HepG2 (cell line): ENCODE data around the gene DALRD3. TPM values are rescaled to one million over a fixed set of nuclear protein-coding genes. Genes with fewer than 3 reads are reported as not detected.

Experiments
- ARNTL ChIP-seq: sonication (generic); formaldehyde crosslinking; IDR thresholded peaks from 2 replicates; pipeline ENCODE4 v1.4.0; 2020; ENCODE audit warnings: mild to moderate bottlenecking, missing genetic modification reagents
- DMAP1 ChIP-seq: IDR thresholded peaks from 2 replicates; pipeline ENCODE4 v1.6.1; 2016
- DNMT1 ChIP-seq: sonication (generic); formaldehyde crosslinking; IDR thresholded peaks from 2 replicates; pipeline ENCODE4 v1.5.1; 2020; ENCODE audit warnings: mild to moderate bottlenecking, missing genetic modification reagents
- DR1 ChIP-seq: sonication (generic); formaldehyde crosslinking; IDR thresholded peaks from 2 replicates; pipeline ENCODE4 v1.8.0; 2021; ENCODE audit warnings: mild to moderate bottlenecking, missing genetic modification reagents, inconsistent platforms
- HNRNPK ChIP-seq: fragments of 200-400 bp; formaldehyde crosslinking; IDR thresholded peaks from 2 replicates; pipeline ENCODE4 v1.6.1; 2018; ENCODE audit warnings: low read length, low read depth, moderate library complexity, mild to moderate bottlenecking; ENCODE audit not compliant: poor library complexity, severe bottlenecking
- JARID2 ChIP-seq: sonication (generic); formaldehyde crosslinking; IDR thresholded peaks from 2 replicates; pipeline ENCODE4 v1.8.1; 2023; ENCODE audit warnings: missing genetic modification reagents, inconsistent platforms; ENCODE audit not compliant: insufficient replicate concordance
- KAT8 ChIP-seq: IDR thresholded peaks from 2 replicates; pipeline ENCODE4 v1.6.1; 2016; ENCODE audit warnings: missing genetic modification reagents, missing compliant biosample characterization
- NFE2 ChIP-seq: sonication (generic); formaldehyde crosslinking; IDR thresholded peaks from 2 replicates; pipeline ENCODE4 v1.4.0; 2020; ENCODE audit warnings: missing genetic modification reagents
- NFKBIZ ChIP-seq: IDR thresholded peaks from 2 replicates; pipeline ENCODE4 v1.6.1; 2018; ENCODE audit warnings: missing genetic modification reagents, missing compliant biosample characterization
- PAWR ChIP-seq: sonication (generic); formaldehyde crosslinking; IDR thresholded peaks from 2 replicates; pipeline ENCODE4 v1.4.0; 2020; ENCODE audit warnings: missing genetic modification reagents, mild to moderate bottlenecking, borderline replicate concordance
- POLR2AphosphoS2 ChIP-seq: IDR thresholded peaks from 2 replicates; pipeline ENCODE4 v1.6.1; 2011; ENCODE audit warnings: low read depth, low read length, improper control_type of control experiment
- REPIN1 ChIP-seq: sonication (generic); formaldehyde crosslinking; IDR thresholded peaks from 2 replicates; pipeline ENCODE4 v1.8.0; 2022; ENCODE audit warnings: missing genetic modification reagents, low read depth, mild to moderate bottlenecking, borderline replicate concordance
- RFXAP ChIP-seq: sonication (generic); formaldehyde crosslinking; IDR thresholded peaks from 2 replicates; pipeline ENCODE4 v1.4.0; 2020; ENCODE audit warnings: missing genetic modification reagents, borderline replicate concordance
- SOX5 ChIP-seq: IDR thresholded peaks from 2 replicates; pipeline ENCODE4 v1.6.1; 2016; ENCODE audit warnings: borderline replicate concordance
- U2AF1 ChIP-seq: fragments of 200-400 bp; formaldehyde crosslinking; optimal IDR thresholded peaks from 2 replicates; pipeline ENCODE3; 2017; ENCODE audit warnings: mild to moderate bottlenecking, low read depth, low read length
- ZNF234 ChIP-seq: sonication (generic); formaldehyde crosslinking; conservative IDR thresholded peaks from 2 replicates; pipeline ENCODE4 v1.5.1; 2020; ENCODE audit warnings: mild to moderate bottlenecking, missing genetic modification reagents
- ZNF430 ChIP-seq: sonication (generic); formaldehyde crosslinking; IDR thresholded peaks from 2 replicates; pipeline ENCODE4 v1.9.0; 2021; ENCODE audit warnings: mild to moderate bottlenecking, missing genetic modification reagents
- ZNF749 ChIP-seq: sonication (generic); formaldehyde crosslinking; IDR thresholded peaks from 2 replicates; pipeline ENCODE4 v1.8.0; 2022; ENCODE audit warnings: mild to moderate bottlenecking, missing genetic modification reagents, moderate library complexity, borderline replicate concordance
- polyA plus RNA-seq, 8 experiments: library from polyadenylated mRNA; depleted of rRNA in 3 of 8; stranded (reverse) in 7 of 8; unstranded in 1 of 8; fragments of >200 nt; fragmentation: Illumina TruSeq in 4 of 8; extraction: Trizol in 4 of 8; gene quantifications; 2 replicates each; pipeline versions ENCODE4 v1.2.1 to v1.2.3, GENCODE V29; 2011 to 2016; ENCODE audit warnings: low read depth in 4 of 8, missing spikeins in 1 of 8, mixed read lengths in 1 of 8; ENCODE audit not compliant: insufficient read depth in 1 of 8
- total RNA-seq, 5 experiments: library from RNA; depleted of rRNA; stranded (reverse); fragments of >200 nt; fragmentation: Illumina TruSeq; extraction: Trizol; gene quantifications; 2 replicates each; pipeline ENCODE4 v1.2.3, GENCODE V29; 2016; ENCODE audit warnings: low read depth in 1 of 5
- TF ChIP-seq, protein P1 (sequence below), 2 experiments: sonication (generic) in 1 of 2; formaldehyde crosslinking in 1 of 2; IDR thresholded peaks; 2 replicates each; pipeline versions ENCODE4 v1.4.0 to v1.6.1; 2016 to 2020; ENCODE audit warnings: borderline replicate concordance in 1 of 2, low read depth in 1 of 2, mild to moderate bottlenecking in 1 of 2, missing genetic modification reagents in 1 of 2
- TF ChIP-seq, protein P2 (sequence below): sonication (generic); formaldehyde crosslinking; IDR thresholded peaks from 2 replicates; pipeline ENCODE4 v1.5.0; 2020; ENCODE audit warnings: missing genetic modification reagents
- TF ChIP-seq, protein P3 (sequence below), 2 experiments: IDR thresholded peaks; 2 replicates each; pipeline ENCODE4 v1.6.1; 2011 to 2012; ENCODE audit warnings: low read length in 2 of 2, borderline replicate concordance in 1 of 2, low read depth in 1 of 2, mild to moderate bottlenecking in 1 of 2, moderate library complexity in 1 of 2
- TF ChIP-seq, protein P4 (sequence below): sonication (generic); formaldehyde crosslinking; IDR thresholded peaks from 2 replicates; pipeline ENCODE4 v1.5.0; 2020; ENCODE audit warnings: missing genetic modification reagents, mild to moderate bottlenecking, borderline replicate concordance

Gene DALRD3
- total and polyA plus RNA-seq, 2 of the 13 experiments (the other 11 are each of a cell fraction or from before 2014, with no cell fraction given): 19.9 to 36.5 TPM

DNA sequence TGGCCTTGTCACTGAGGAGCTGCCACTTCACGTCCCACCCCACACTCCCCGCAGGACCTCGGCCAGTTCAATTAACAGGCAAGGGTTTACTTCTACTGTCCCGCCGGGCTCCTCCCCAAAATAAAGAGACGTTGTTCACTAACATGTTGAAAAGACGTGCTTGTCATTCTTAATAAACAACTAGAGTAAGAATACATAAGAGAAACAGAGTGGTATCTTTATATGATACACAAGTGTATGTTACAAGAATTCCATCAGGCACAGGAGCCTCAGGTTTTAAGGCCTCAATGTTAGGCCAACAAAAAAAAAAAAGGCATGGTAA, 11.1 kb upstream of the DALRD3 start (continued):
- TF ChIP-seq ZNF234 (no peak), DNMT1 (CRISPR knock-in tag) (no peak), POLR2AphosphoS2 (0 out of 2 replicates have a peak, but pooled peaks have one; percentile 22), JARID2 (CRISPR knock-in tag) (no peak), PAWR (no peak), REPIN1 (CRISPR knock-in tag) (no peak), DR1 (no peak), U2AF1 (no peak), RFXAP (CRISPR knock-in tag) (peak; percentile 1; the same call in 1 of the 2 replicates), HNRNPK (no peak), SOX5 (CRISPR knock-in tag) (peak; percentile 16; the same call in 1 of the 2 replicates), NFE2 (CRISPR knock-in tag) (no peak), ZNF430 (peak; percentile 59; the same call in 1 of the 2 replicates), ZNF749 (CRISPR knock-in tag) (no peak), ARNTL (CRISPR knock-in tag) (no peak), NFKBIZ (CRISPR knock-in tag) (no peak; the same call in 1 of the 2 replicates), KAT8 (CRISPR knock-in tag) (0 out of 2 replicates have a peak, but pooled peaks have one; percentile 8), DMAP1 (CRISPR knock-in tag) (no peak)
- TF ChIP-seq, protein P1, sequence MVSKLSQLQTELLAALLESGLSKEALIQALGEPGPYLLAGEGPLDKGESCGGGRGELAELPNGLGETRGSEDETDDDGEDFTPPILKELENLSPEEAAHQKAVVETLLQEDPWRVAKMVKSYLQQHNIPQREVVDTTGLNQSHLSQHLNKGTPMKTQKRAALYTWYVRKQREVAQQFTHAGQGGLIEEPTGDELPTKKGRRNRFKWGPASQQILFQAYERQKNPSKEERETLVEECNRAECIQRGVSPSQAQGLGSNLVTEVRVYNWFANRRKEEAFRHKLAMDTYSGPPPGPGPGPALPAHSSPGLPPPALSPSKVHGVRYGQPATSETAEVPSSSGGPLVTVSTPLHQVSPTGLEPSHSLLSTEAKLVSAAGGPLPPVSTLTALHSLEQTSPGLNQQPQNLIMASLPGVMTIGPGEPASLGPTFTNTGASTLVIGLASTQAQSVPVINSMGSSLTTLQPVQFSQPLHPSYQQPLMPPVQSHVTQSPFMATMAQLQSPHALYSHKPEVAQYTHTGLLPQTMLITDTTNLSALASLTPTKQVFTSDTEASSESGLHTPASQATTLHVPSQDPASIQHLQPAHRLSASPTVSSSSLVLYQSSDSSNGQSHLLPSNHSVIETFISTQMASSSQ (IDR thresholded peaks at IDR 0.05; ENCODE audit: low read depth): no peak
- TF ChIP-seq, protein P1 (CRISPR knock-in tag; IDR thresholded peaks at IDR 0.05; ENCODE audit: borderline replicate concordance): no peak
- TF ChIP-seq, protein P2, sequence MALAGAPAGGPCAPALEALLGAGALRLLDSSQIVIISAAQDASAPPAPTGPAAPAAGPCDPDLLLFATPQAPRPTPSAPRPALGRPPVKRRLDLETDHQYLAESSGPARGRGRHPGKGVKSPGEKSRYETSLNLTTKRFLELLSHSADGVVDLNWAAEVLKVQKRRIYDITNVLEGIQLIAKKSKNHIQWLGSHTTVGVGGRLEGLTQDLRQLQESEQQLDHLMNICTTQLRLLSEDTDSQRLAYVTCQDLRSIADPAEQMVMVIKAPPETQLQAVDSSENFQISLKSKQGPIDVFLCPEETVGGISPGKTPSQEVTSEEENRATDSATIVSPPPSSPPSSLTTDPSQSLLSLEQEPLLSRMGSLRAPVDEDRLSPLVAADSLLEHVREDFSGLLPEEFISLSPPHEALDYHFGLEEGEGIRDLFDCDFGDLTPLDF (CRISPR knock-in tag): no peak
- TF ChIP-seq, protein P3, sequence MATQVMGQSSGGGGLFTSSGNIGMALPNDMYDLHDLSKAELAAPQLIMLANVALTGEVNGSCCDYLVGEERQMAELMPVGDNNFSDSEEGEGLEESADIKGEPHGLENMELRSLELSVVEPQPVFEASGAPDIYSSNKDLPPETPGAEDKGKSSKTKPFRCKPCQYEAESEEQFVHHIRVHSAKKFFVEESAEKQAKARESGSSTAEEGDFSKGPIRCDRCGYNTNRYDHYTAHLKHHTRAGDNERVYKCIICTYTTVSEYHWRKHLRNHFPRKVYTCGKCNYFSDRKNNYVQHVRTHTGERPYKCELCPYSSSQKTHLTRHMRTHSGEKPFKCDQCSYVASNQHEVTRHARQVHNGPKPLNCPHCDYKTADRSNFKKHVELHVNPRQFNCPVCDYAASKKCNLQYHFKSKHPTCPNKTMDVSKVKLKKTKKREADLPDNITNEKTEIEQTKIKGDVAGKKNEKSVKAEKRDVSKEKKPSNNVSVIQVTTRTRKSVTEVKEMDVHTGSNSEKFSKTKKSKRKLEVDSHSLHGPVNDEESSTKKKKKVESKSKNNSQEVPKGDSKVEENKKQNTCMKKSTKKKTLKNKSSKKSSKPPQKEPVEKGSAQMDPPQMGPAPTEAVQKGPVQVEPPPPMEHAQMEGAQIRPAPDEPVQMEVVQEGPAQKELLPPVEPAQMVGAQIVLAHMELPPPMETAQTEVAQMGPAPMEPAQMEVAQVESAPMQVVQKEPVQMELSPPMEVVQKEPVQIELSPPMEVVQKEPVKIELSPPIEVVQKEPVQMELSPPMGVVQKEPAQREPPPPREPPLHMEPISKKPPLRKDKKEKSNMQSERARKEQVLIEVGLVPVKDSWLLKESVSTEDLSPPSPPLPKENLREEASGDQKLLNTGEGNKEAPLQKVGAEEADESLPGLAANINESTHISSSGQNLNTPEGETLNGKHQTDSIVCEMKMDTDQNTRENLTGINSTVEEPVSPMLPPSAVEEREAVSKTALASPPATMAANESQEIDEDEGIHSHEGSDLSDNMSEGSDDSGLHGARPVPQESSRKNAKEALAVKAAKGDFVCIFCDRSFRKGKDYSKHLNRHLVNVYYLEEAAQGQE (IDR thresholded peaks at IDR 0.05; ENCODE audit: borderline replicate concordance in 1 of 2, low read depth in 1 of 2, low read length in 2 of 2): no peak
- TF ChIP-seq, protein P4, sequence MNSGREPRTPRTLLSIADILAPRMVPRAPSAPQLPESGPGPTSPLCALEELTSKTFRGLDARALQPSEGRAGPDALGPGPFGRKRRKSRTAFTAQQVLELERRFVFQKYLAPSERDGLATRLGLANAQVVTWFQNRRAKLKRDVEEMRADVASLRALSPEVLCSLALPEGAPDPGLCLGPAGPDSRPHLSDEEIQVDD (CRISPR knock-in tag): no peak
